HL-60 (cell line): ENCODE results near the gene PRR11.

Experiments
- CTCF ChIP-seq: IDR thresholded peaks from one replicate; pipeline ENCODE4 v1.5.1; 2011; ENCODE audit warnings: low read length, control low read depth, inconsistent platforms; ENCODE audit not compliant: insufficient read depth
- SPI1 ChIP-seq: IDR thresholded peaks from 2 replicates; pipeline ENCODE4 v1.6.1; 2012; ENCODE audit warnings: low read depth, mild to moderate bottlenecking, borderline replicate concordance

DNA sequence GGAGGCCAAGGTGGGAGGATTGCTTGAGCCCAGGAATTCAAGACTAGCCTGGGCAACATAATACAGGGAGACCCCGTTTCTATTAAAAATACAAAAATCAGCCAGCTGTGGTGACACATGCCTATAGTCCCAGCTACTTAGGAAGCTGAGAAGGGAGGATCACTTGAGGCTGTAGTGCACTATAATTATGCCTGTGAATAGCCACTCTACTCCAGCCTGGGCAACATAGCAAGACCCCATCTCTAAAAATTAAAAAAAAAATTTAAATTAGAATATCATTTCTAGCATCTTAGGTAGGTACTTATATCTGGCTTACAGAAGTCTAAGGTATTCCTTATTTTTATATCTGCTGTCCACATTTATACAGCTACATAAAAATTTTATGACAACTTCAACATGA is 46.8 kb downstream of the PRR11 start:
- TF ChIP-seq CTCF, result no peak
- no peak for TF ChIP-seq SPI1
